Measurements from ENCODE around the gene CYP2S1. TPM values are rescaled to one million over a fixed set of nuclear protein-coding genes. Genes with fewer than 3 reads are reported as not detected.

CYP2S1 gene
- total RNA-seq, 1 experiment from 2014 or later, result 6.8 TPM

- no peak for DNase-seq
- BruUV-seq (replicated peaks), result no TSS peak
- Histone ChIP-seq H3K9me3 (ENCODE audit: insufficient read depth, low read depth) (no peaks in the 10 kb centered on the region), H3K36me3 (ENCODE audit: low read depth) (no peaks in the 10 kb centered on the region), H3K4me2 (no peak overlapping the region), H3K4me1 (replicated peaks; ENCODE audit: insufficient read depth) (no peaks in the 10 kb centered on the region), H3K27ac (no peak overlapping the region), H4K20me1 (ENCODE audit: insufficient read depth) (no peaks in the 10 kb centered on the region), H3K27me3 (ENCODE audit: insufficient read depth, low read depth) (no peaks in the 10 kb centered on the region), H3K79me2 (ENCODE audit: low read depth) (no peaks in the 10 kb centered on the region), H3F3A (ENCODE audit: insufficient read depth, low read depth) (no peaks in the 10 kb centered on the region), H2AFZ (no peak overlapping the region), H3K9me2 (ENCODE audit: insufficient read depth) (no peaks in the 10 kb centered on the region), H3K4me3 (no peak overlapping the region)
- TF ChIP-seq EZH2 (IDR thresholded peaks at IDR 0.05; ENCODE audit: low read depth), result no peak
- TF ChIP-seq CTCF (conservative IDR thresholded peaks at IDR 0.05), result no peak
- intact Hi-C loops (cut with micrococcal nuclease; ENCODE audit: unreplicated experiment), result no loop called here
- ChIA-PET POLR2A (ENCODE audit: unreplicated experiment) (no interaction called here), CTCF (no interaction called here)
Observed at GRCh38 chr19:41235480-41235879, 42.5 kb downstream of the CYP2S1 start.

- no peaks in the 10 kb centered on the region for H3K36me3 ChIP-seq (ENCODE audit: low read depth)
- no TSS peak for BruUV-seq (replicated peaks)
- no peaks in the 10 kb centered on the region for H4K20me1 ChIP-seq (ENCODE audit: insufficient read depth)
- no peaks in the 10 kb centered on the region for H3K79me2 ChIP-seq (ENCODE audit: low read depth)
- H3K9me3 ChIP-seq (ENCODE audit: insufficient read depth, low read depth), result no peaks in the 10 kb centered on the region
- no peak overlapping the region for H2AFZ ChIP-seq
- H3K4me1 ChIP-seq (replicated peaks; ENCODE audit: insufficient read depth), result no peaks in the 10 kb centered on the region
- no peak overlapping the region for H3K4me2 ChIP-seq
- no peak overlapping the region for H3K27ac ChIP-seq
- H3F3A ChIP-seq (ENCODE audit: insufficient read depth, low read depth), result no peaks in the 10 kb centered on the region
- TF ChIP-seq CTCF (conservative IDR thresholded peaks at IDR 0.05), result no peak
- no peaks in the 10 kb centered on the region for H3K27me3 ChIP-seq (ENCODE audit: insufficient read depth, low read depth)
- intact Hi-C loops (cut with micrococcal nuclease; ENCODE audit: unreplicated experiment), result no loop called here
- no peak for DNase-seq
- H3K9me2 ChIP-seq (ENCODE audit: insufficient read depth), result no peaks in the 10 kb centered on the region
- H3K4me3 ChIP-seq, result no peak overlapping the region
- ChIA-PET POLR2A (ENCODE audit: unreplicated experiment) (no interaction called here), CTCF (no interaction called here)
Observed at GRCh38 chr19:41238244-41238643, 45.2 kb downstream of the CYP2S1 start.

- no peaks in the 10 kb centered on the region for H3K9me3 ChIP-seq (ENCODE audit: insufficient read depth, low read depth)
- H3K4me3 ChIP-seq, result no peak overlapping the region
- no TSS peak for BruUV-seq (replicated peaks)
- no peak overlapping the region for H2AFZ ChIP-seq
- POLR2A ChIA-PET (ENCODE audit: unreplicated experiment), result no interaction called here
- DNase-seq, result no peak
- intact Hi-C loops (cut with micrococcal nuclease; ENCODE audit: unreplicated experiment), result no loop called here
- no peaks in the 10 kb centered on the region for H4K20me1 ChIP-seq (ENCODE audit: insufficient read depth)
- H3K4me1 ChIP-seq (replicated peaks; ENCODE audit: insufficient read depth), result no peaks in the 10 kb centered on the region
- H3F3A ChIP-seq (ENCODE audit: insufficient read depth, low read depth), result no peaks in the 10 kb centered on the region
- CTCF ChIA-PET, result no interaction called here
- H3K27ac ChIP-seq, result no peak overlapping the region
- H3K9me2 ChIP-seq (ENCODE audit: insufficient read depth), result no peaks in the 10 kb centered on the region
- TF ChIP-seq CTCF (conservative IDR thresholded peaks at IDR 0.05) (no peak), EZH2 (IDR thresholded peaks at IDR 0.05; ENCODE audit: low read depth) (no peak)
- H3K79me2 ChIP-seq (ENCODE audit: low read depth), result no peaks in the 10 kb centered on the region
- H3K27me3 ChIP-seq (ENCODE audit: insufficient read depth, low read depth), result no peaks in the 10 kb centered on the region
- no peaks in the 10 kb centered on the region for H3K36me3 ChIP-seq (ENCODE audit: low read depth)
- no peak overlapping the region for H3K4me2 ChIP-seq
Observed at GRCh38 chr19:41239363-41239762, 46.3 kb downstream of the CYP2S1 start.

All from PC-9 (cell line).